K562 (cell line): ENCODE data around the gene SCYL1. TPM values are rescaled to one million over a fixed set of nuclear protein-coding genes. Genes with fewer than 3 reads are reported as not detected.
A peak's percentile ranks its signal among the peaks of the same experiment; 100 is the strongest.

Source experiments
- CHCHD3 ChIP-seq: fragments of 250-450 bp; sonication (Bioruptor Pico); IDR thresholded peaks from 2 replicates; pipeline ENCODE4 v2.1.2; 2022; ENCODE audit warnings: mild to moderate bottlenecking
- E2F4 ChIP-seq: sonication (generic); formaldehyde crosslinking; IDR thresholded peaks from 2 replicates; pipeline ENCODE4 v1.8.0; 2022; ENCODE audit warnings: mild to moderate bottlenecking, low read depth, missing genetic modification reagents
- MGA ChIP-seq: fragments of 450-650 bp; IDR thresholded peaks from 2 replicates; pipeline ENCODE4 v1.6.1; 2016; ENCODE audit warnings: mild to moderate bottlenecking, moderate library complexity
- NFIC ChIP-seq: fragments of 450-650 bp; IDR thresholded peaks from 2 replicates; pipeline ENCODE4 v1.6.1; 2017; ENCODE audit warnings: mild to moderate bottlenecking, inconsistent platforms
- PHF8 ChIP-seq: fragments of 200-600 bp; sonication (generic); IDR thresholded peaks from 2 replicates; pipeline ENCODE4 v1.6.1; 2012; ENCODE audit warnings: mixed run types, mild to moderate bottlenecking, inconsistent platforms, low read length, moderate library complexity, borderline replicate concordance
- PRDM10 ChIP-seq: fragments of 450-650 bp; IDR thresholded peaks from 2 replicates; pipeline ENCODE4 v1.6.1; 2018; ENCODE audit not compliant: partially characterized antibody
- SMAD1 ChIP-seq: fragments of 150-350 bp; IDR thresholded peaks from 2 replicates; pipeline ENCODE4 v1.6.1; 2014; ENCODE audit warnings: low read length, low read depth; ENCODE audit not compliant: partially characterized antibody
- THRA ChIP-seq: fragments of 450-650 bp; IDR thresholded peaks from 2 replicates; pipeline ENCODE4 v1.6.1; 2017; ENCODE audit warnings: mild to moderate bottlenecking, moderate library complexity
- polyA plus RNA-seq, 8 experiments: library from polyadenylated mRNA; depleted of rRNA in 4 of 8; stranded (reverse) in 5 of 8; unstranded in 3 of 8; fragments of >200 nt; fragmentation: Nextera tagmentation in 2 of 8; fragmentation: Illumina TruSeq in 1 of 8; extraction: Ambion mirVana in 2 of 8; extraction: Trizol in 1 of 8; gene quantifications; 2 replicates each; pipeline versions ENCODE4 v1.2.1 to v1.2.3, GENCODE V29; 2011 to 2014; ENCODE audit warnings: inconsistent platforms in 1 of 8, missing spikeins in 1 of 8
- total RNA-seq, 7 experiments: library from RNA; depleted of rRNA in 6 of 7; stranded (reverse); fragments of >200 nt in 6 of 7; fragmentation: Illumina TruSeq in 2 of 7; extraction: Trizol in 2 of 7; gene quantifications; 2 replicates each; pipeline versions ENCODE4 v1.2.1 to v1.2.3, GENCODE V29; 2011 to 2021; ENCODE audit warnings: low replicate concordance in 1 of 7

The SCYL1 gene
- total and polyA plus RNA-seq, 9 of the 15 experiments (the other 6 are each of a cell fraction or from before 2014, with no cell fraction given) = 1.9 to 145 (median 57.6) TPM

- TF ChIP-seq MGA (peak; percentile 53), PRDM10 (peak; percentile 46), NFIC (peak; percentile 89), SMAD1 (no peak), PHF8 (no peak; the same call in 1 of the 2 replicates), E2F4 (CRISPR knock-in tag) (no peak), CHCHD3 (no peak), THRA (no peak)
Observed at GRCh38 chr11:65524014-65524740, 706 bp upstream of the SCYL1 start (continued).
